ENCODE results near the gene DSCAML1. TPM values are rescaled to one million over a fixed set of nuclear protein-coding genes. Genes with fewer than 3 reads are reported as not detected.
"Not testable (repeated sequence)": the region's sequence is repeated elsewhere in the genome, so short reads cannot be mapped to it uniquely, and the experiment has no call there.

Gene DSCAML1
- polyA plus RNA-seq, 1 donor from 2014 or later: not detected

DNA sequence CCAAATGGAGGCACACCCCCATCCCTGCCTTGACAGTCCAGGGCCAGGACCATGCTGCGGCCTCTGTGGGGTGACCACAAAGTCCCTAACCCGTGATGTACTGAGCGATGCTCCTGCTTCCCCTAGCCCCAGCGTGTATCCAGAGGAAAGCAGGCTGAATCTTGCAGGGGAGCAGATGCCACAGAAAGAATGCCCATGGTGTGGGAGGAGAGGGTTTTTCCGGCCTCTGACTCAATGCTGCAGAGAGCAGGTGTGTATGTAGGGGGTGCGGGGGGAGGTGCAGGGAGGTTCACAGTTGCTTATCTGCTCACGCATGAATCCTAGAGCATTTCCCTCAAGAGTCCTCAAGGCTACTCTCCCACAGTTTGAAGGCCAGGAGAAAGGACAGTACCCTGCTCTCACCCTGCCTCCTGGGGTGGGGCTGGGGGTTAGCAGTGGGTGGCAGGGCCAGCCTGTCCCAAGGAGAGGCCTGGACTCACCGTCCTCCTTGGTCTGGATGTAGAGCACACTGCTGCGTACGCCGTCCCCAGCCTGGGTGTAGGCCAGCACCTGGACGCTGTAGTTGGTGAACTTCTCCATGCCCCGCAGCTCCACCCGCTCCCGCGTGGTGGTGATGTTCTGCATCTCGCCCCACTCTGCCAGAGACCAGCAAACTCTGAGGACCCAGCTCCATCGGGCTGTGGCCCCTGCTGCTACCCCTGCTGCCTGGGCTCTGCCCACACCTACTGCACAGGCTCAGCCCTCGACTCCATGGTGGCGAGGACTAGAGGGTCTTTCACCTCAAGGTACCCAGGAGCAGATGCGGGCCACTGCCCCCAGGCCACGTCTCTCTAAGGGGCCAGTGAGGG, 338.5 kb downstream of the DSCAML1 start:
- Mint-ChIP-seq H3K9me3 (peaks cover 5 to 9% (median 5%) of the 10 kb centered on the region in 3 donors), H3K27ac (no peak overlapping the region), H3K36me3 (peaks cover 6% of the 10 kb centered on the region), H3K27me3 (peaks cover 3% of the 10 kb centered on the region), H3K4me3 (no peak overlapping the region), H3K4me1 (peaks cover 0 to 8% (median 0%) of the 10 kb centered on the region in 3 donors)

DNA sequence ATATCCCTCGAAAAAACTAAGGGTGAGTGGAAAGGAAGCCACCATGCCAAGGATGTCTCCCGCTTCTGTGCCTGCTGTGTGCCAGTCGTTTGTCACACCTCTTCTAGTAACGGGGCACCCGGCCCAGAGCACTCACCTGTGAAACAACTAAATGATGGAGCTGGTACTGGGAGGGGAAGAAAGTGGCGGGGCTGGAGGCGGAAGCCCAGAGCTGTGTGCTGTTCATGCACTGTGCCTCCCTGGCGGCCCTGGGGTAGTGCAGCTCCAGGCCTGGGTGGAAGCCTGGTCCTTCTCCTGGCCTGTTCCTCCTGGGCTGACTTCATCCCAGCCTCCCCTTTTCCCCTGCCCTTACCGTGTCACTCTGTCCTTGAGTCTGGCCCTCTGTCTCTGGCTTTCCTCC, 339.2 kb downstream of the DSCAML1 start:
- Mint-ChIP-seq H3K9me3 (peaks cover 5 to 13% (median 6%) of the 10 kb centered on the region in 3 donors), H3K27ac (no peak overlapping the region), H3K4me1 (peaks cover 0 to 8% (median 0%) of the 10 kb centered on the region in 3 donors), H3K4me3 (no peak overlapping the region), H3K36me3 (peaks cover 6% of the 10 kb centered on the region), H3K27me3 (peaks cover 3% of the 10 kb centered on the region)

- Mint-ChIP-seq H3K27me3 (peaks cover 3% of the 10 kb centered on the region), H3K27ac (no peak overlapping the region), H3K36me3 (peaks cover 6% of the 10 kb centered on the region), H3K9me3 (peaks cover 5 to 14% (median 8%) of the 10 kb centered on the region in 3 donors), H3K4me3 (no peak overlapping the region), H3K4me1 (peaks cover 0 to 8% (median 0%) of the 10 kb centered on the region in 3 donors)
Observed at GRCh38 chr11:117457031-117457785, 339.8 kb downstream of the DSCAML1 start.

GRCh38 chr11:117456721-117457029, 340.3 kb downstream of the DSCAML1 start:
- H3K4me1 Mint-ChIP-seq: not testable (repeated sequence)
- H3K27ac Mint-ChIP-seq: peak overlapping the region in 1 of 3 donors; percentile 62

DNA sequence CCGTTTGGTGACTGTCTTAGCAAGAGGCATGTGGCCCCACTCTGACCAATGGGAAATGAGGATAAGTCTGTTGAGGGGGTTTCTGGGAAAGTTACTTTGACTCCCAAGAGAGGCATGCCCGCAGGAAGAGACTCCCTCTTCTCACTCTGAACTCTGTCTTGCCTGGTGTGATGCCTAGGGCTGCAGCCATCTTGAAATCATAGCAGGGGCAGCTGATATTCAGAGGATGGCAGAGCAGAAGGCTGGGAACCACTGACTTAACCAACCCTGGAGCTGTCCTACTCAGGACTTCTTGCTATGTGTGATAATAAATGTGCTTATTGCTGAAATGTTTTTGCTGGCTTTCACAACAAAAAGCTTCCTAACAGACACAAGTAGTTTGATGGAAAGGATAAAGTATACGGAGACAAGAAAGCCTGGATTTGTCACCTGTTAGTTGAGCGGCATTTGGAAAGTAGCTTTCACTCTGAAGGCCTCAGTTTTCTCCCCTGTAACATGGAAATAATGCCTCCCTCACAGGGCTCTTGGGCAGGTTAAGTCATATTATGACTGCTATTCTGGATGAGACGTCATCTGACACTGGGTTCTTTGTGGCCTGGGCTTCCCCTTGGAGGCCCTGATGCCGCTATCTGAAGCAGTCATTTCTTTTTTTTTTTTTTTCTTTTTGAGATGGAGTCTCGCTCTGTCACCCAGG, 340.8 kb downstream of the DSCAML1 start:
- Mint-ChIP-seq H3K36me3 (peaks cover 6% of the 10 kb centered on the region), H3K27me3 (peaks cover 2% of the 10 kb centered on the region), H3K9me3 (peaks cover 5 to 19% (median 8%) of the 10 kb centered on the region in 3 donors), H3K27ac (peak overlapping the region in 1 of 3 donors; percentile 62), H3K4me3 (no peak overlapping the region), H3K4me1 (peaks cover 0 to 8% (median 0%) of the 10 kb centered on the region in 3 donors)

More at GRCh38 chr11:117456721-117457029, 340.3 kb downstream of the DSCAML1 start:
- H3K4me3 Mint-ChIP-seq, H3K36me3 Mint-ChIP-seq, H3K27me3 Mint-ChIP-seq: not testable (repeated sequence)
- H3K9me3 Mint-ChIP-seq: peaks cover 5 to 19% (median 8%) of the 10 kb centered on the region in 3 donors

DNA sequence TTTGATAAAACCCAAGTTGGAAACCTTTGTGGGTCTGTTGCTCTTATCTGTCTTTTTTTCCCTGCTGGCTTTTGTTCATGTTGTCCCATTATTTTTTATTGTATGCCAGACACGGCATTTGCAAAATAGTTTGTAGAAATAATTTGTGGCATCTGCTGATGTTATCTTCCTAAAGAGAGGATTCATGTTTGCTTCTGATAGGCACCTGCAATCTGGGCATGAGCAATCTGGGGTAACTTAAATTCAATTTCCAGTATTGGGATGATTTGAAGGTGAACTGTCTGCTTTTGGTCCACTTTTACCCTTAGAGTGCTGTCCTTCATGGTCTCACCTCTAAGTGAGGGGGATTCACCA, 342.5 kb downstream of the DSCAML1 start:
- Mint-ChIP-seq H3K9me3 (peaks cover 5 to 19% (median 8%) of the 10 kb centered on the region in 3 donors), H3K36me3 (peaks cover 6% of the 10 kb centered on the region), H3K27ac (no peak overlapping the region), H3K4me3 (no peak overlapping the region), H3K4me1 (peaks cover 0 to 8% (median 0%) of the 10 kb centered on the region in 3 donors), H3K27me3 (peaks cover 2% of the 10 kb centered on the region)

GRCh38 chr11:117453886-117454563, 343.0 kb downstream of the DSCAML1 start:
- Mint-ChIP-seq H3K4me1 (peaks cover 0 to 8% (median 0%) of the 10 kb centered on the region in 3 donors), H3K36me3 (peaks cover 6% of the 10 kb centered on the region), H3K27me3 (peaks cover 2% of the 10 kb centered on the region), H3K27ac (no peak overlapping the region), H3K9me3 (peaks cover 5 to 19% (median 8%) of the 10 kb centered on the region in 3 donors), H3K4me3 (no peak overlapping the region)

- Mint-ChIP-seq H3K4me3 (no peak overlapping the region), H3K9me3 (peaks cover 0 to 14% (median 3%) of the 10 kb centered on the region in 3 donors), H3K36me3 (peaks cover 3% of the 10 kb centered on the region), H3K4me1 (no peaks in the 10 kb centered on the region), H3K27me3 (peaks cover 2% of the 10 kb centered on the region), H3K27ac (no peak overlapping the region)
Observed at GRCh38 chr11:117449111-117449693, 347.8 kb downstream of the DSCAML1 start.

DNA sequence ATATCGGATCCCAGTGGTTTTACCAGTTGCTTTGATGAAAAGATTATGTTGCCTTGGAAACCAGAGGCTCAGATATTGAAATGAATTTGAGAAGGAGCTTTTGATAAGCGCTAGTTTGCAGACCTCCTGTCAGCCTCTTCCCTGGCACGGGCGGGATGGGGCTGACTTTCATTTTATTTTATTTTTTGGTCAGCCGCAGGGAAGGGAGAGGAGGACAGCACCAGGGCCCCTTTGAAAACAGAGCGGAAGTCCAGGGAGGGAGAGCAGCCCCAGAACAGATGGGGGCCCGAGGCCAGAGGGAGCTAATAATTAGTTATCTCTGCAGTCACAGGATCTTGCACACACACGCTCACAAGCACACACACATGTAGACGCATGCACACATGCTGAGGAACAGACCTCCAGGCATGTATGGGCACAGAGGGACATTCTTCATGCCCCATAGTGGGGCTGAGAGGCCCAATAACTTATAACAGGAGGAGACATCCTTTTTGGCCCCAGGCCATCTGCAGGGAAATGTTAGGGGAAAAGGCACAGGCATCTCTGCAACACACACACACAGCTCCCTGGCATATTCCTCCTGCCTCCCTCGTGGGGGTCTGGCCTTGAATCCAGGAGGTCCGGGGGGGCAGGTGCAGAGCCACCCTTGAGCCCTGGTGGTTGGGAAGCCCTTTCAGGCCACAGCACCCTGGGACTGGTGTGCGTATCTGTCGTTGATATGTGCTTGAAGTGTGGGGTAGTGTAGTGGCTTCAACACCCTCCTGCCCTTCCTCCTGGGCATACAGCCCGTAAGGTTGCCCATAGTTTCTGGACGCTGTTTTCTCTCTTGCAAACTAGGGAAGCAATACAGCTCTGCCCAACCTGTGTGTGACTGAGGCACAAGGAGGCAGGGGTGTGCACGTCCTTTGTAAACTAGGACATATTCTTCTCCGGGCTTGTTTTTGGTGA, 352.0 kb downstream of the DSCAML1 start:
- H3K36me3 Mint-ChIP-seq: peaks cover 3% of the 10 kb centered on the region
- H3K4me1 Mint-ChIP-seq: no peaks in the 10 kb centered on the region
- H3K4me3 Mint-ChIP-seq: no peak overlapping the region
- peaks cover 4% of the 10 kb centered on the region for H3K27me3 Mint-ChIP-seq
- no peak overlapping the region for H3K27ac Mint-ChIP-seq
- H3K9me3 Mint-ChIP-seq: no peaks in the 10 kb centered on the region

GRCh38 chr11:117444256-117444655, 352.8 kb downstream of the DSCAML1 start:
- Mint-ChIP-seq H3K4me3 (no peak overlapping the region), H3K27me3 (peaks cover 4% of the 10 kb centered on the region), H3K9me3 (no peaks in the 10 kb centered on the region), H3K27ac (no peak overlapping the region), H3K36me3 (peaks cover 3% of the 10 kb centered on the region), H3K4me1 (no peaks in the 10 kb centered on the region)

- Mint-ChIP-seq H3K9me3 (no peaks in the 10 kb centered on the region), H3K4me1 (no peaks in the 10 kb centered on the region), H3K36me3 (peaks cover 3% of the 10 kb centered on the region), H3K27ac (peak overlapping the region in 1 of 3 donors; percentile 70), H3K4me3 (no peak overlapping the region), H3K27me3 (peaks cover 8% of the 10 kb centered on the region)
Observed at GRCh38 chr11:117443266-117444186, 353.5 kb downstream of the DSCAML1 start.

GRCh38 chr11:117442869-117443239, 354.2 kb downstream of the DSCAML1 start:
- no peaks in the 10 kb centered on the region for H3K4me1 Mint-ChIP-seq
- peaks cover 3% of the 10 kb centered on the region for H3K36me3 Mint-ChIP-seq
- H3K27ac Mint-ChIP-seq: no peak overlapping the region
- H3K4me3 Mint-ChIP-seq: no peak overlapping the region
- H3K9me3 Mint-ChIP-seq: no peaks in the 10 kb centered on the region
- peaks cover 10% of the 10 kb centered on the region for H3K27me3 Mint-ChIP-seq
